WI38 (cell line): ENCODE data around the gene KRTAP27-1.

ENCODE experiments used
- H3K4me3 ChIP-seq: 2 replicates; pipeline ENCODE4 v1.5.1; 2011; ENCODE audit warnings: low read depth, mild to moderate bottlenecking, control low read depth, low read length
- CTCF ChIP-seq: IDR thresholded peaks from 2 replicates; pipeline ENCODE4 v1.5.1; 2012; ENCODE audit warnings: low read depth, mild to moderate bottlenecking, control low read depth, low read length

Gene KRTAP27-1

GRCh38 chr21:30337276-30337744 lies at the start of gene KRTAP27-1:
Gene KRTAP27-1, minus strand, starts transcription at chr21:30337694. Its CDS starts 26 bp downstream, at chr21:30337668.
- no peak within 1 kb of the TSS for H3K4me3 ChIP-seq
- no peak for TF ChIP-seq CTCF

GRCh38 chr21:30382201-30382600 lies 44.7 kb upstream of the KRTAP27-1 start:
- H3K4me3 ChIP-seq: no peak overlapping the region
- TF ChIP-seq CTCF: no peak

GRCh38 chr21:30372139-30372770 lies 34.8 kb upstream of the KRTAP27-1 start, which contains the start of gene KRTAP13-2:
Gene KRTAP13-2, minus strand, starts transcription at chr21:30372271. Its CDS starts 58 bp downstream, at chr21:30372213.
- H3K4me3 ChIP-seq: no peak within 1 kb of the TSS
- no peak for TF ChIP-seq CTCF

- TF ChIP-seq CTCF: no peak
- no peak overlapping the region for H3K4me3 ChIP-seq
Measured at GRCh38 chr21:30355906-30356305, 18.4 kb upstream of the KRTAP27-1 start.

GRCh38 chr21:30354308-30355005 lies 17.0 kb upstream of the KRTAP27-1 start:
- TF ChIP-seq CTCF: no peak
- H3K4me3 ChIP-seq: no peak overlapping the region

GRCh38 chr21:30351534-30351933 lies 14.0 kb upstream of the KRTAP27-1 start:
- H3K4me3 ChIP-seq: no peak overlapping the region
- no peak for TF ChIP-seq CTCF

- TF ChIP-seq CTCF: no peak
- no peak overlapping the region for H3K4me3 ChIP-seq
Measured at GRCh38 chr21:30349572-30349971, 12.1 kb upstream of the KRTAP27-1 start.
